HepG2 (cell line): ENCODE measurements around the gene SLC5A6. TPM values are rescaled to one million over a fixed set of nuclear protein-coding genes. Genes with fewer than 3 reads are reported as not detected.
A peak's percentile ranks its signal among the peaks of the same experiment; 100 is the strongest.

Experiments used
- BRD4 ChIP-seq: sonication (generic); formaldehyde crosslinking; IDR thresholded peaks from 2 replicates; pipeline ENCODE4 v1.4.0; 2020; ENCODE audit warnings: missing genetic modification reagents
- CTCF ChIP-seq: sonication (generic); formaldehyde crosslinking; IDR thresholded peaks from 2 replicates; pipeline ENCODE4 v1.5.0; 2020; ENCODE audit warnings: mild to moderate bottlenecking, missing genetic modification reagents, moderate library complexity
- ISL2 ChIP-seq: sonication (generic); formaldehyde crosslinking; IDR thresholded peaks from 2 replicates; pipeline ENCODE4 v1.5.0; 2020; ENCODE audit warnings: missing genetic modification reagents
- KAT2B ChIP-seq: fragments of 150-350 bp; IDR thresholded peaks from 2 replicates; pipeline ENCODE4 v1.6.1; 2014; ENCODE audit warnings: low read depth, low read length, borderline replicate concordance
- KMT2B ChIP-seq: IDR thresholded peaks from 2 replicates; pipeline ENCODE4 v1.6.1; 2016; ENCODE audit warnings: missing genetic modification reagents, missing compliant biosample characterization
- NFAT5 ChIP-seq: sonication (generic); formaldehyde crosslinking; IDR thresholded peaks from 2 replicates; pipeline ENCODE4 v1.4.0; 2020; ENCODE audit warnings: missing genetic modification reagents
- PCBP2 ChIP-seq: fragments of 200-400 bp; formaldehyde crosslinking; optimal IDR thresholded peaks from 2 replicates; pipeline ENCODE3; 2018; ENCODE audit warnings: low read length, low read depth; ENCODE audit not compliant: poor library complexity, severe bottlenecking
- RBAK ChIP-seq: sonication (generic); formaldehyde crosslinking; IDR thresholded peaks from 2 replicates; pipeline ENCODE4 v1.5.1; 2020; ENCODE audit warnings: mild to moderate bottlenecking, missing genetic modification reagents
- SOX5 ChIP-seq: IDR thresholded peaks from 2 replicates; pipeline ENCODE4 v1.6.1; 2016; ENCODE audit warnings: borderline replicate concordance
- TEAD2 ChIP-seq: sonication (generic); formaldehyde crosslinking; IDR thresholded peaks from 2 replicates; pipeline ENCODE4 v1.9.0; 2021; ENCODE audit warnings: missing genetic modification reagents
- THAP8 ChIP-seq: sonication (generic); formaldehyde crosslinking; IDR thresholded peaks from 2 replicates; pipeline ENCODE4 v1.5.1; 2020; ENCODE audit warnings: missing genetic modification reagents, mild to moderate bottlenecking, borderline replicate concordance
- USF2 ChIP-seq, 2 experiments: sonication (generic) in 1 of 2; formaldehyde crosslinking in 1 of 2; IDR thresholded peaks; 2 replicates each; pipeline versions ENCODE4 v1.5.1 to v1.6.1; 2011 to 2020; ENCODE audit warnings: borderline replicate concordance in 1 of 2, low read depth in 1 of 2, low read length in 1 of 2, mild to moderate bottlenecking in 1 of 2, missing genetic modification reagents in 1 of 2, moderate library complexity in 1 of 2
- ZNF737 ChIP-seq: sonication (generic); formaldehyde crosslinking; IDR thresholded peaks from 2 replicates; pipeline ENCODE4 v1.5.0; 2020; ENCODE audit warnings: missing genetic modification reagents, mild to moderate bottlenecking, borderline replicate concordance
- ZNF770 ChIP-seq: sonication (generic); formaldehyde crosslinking; IDR thresholded peaks from 2 replicates; pipeline ENCODE4 v1.5.0; 2020; ENCODE audit warnings: mild to moderate bottlenecking, missing genetic modification reagents
- polyA plus RNA-seq, 8 experiments: library from polyadenylated mRNA; depleted of rRNA in 3 of 8; stranded (reverse) in 7 of 8; unstranded in 1 of 8; fragments of >200 nt; fragmentation: Illumina TruSeq in 4 of 8; extraction: Trizol in 4 of 8; gene quantifications; 2 replicates each; pipeline versions ENCODE4 v1.2.1 to v1.2.3, GENCODE V29; 2011 to 2016; ENCODE audit warnings: low read depth in 4 of 8, missing spikeins in 1 of 8, mixed read lengths in 1 of 8; ENCODE audit not compliant: insufficient read depth in 1 of 8
- total RNA-seq, 5 experiments: library from RNA; depleted of rRNA; stranded (reverse); fragments of >200 nt; fragmentation: Illumina TruSeq; extraction: Trizol; gene quantifications; 2 replicates each; pipeline ENCODE4 v1.2.3, GENCODE V29; 2016; ENCODE audit warnings: low read depth in 1 of 5

Gene SLC5A6
- total and polyA plus RNA-seq, 2 of the 13 experiments (the other 11 are each of a cell fraction or from before 2014, with no cell fraction given): 135 to 417 TPM

- TF ChIP-seq RBAK (CRISPR knock-in tag) (no peak), NFAT5 (CRISPR knock-in tag) (no peak), PCBP2 (no peak), USF2 (IDR thresholded peaks at IDR 0.05; ENCODE audit: low read depth, low read length) (no peak), USF2 (CRISPR knock-in tag; IDR thresholded peaks at IDR 0.05; ENCODE audit: borderline replicate concordance) (no peak), SOX5 (CRISPR knock-in tag) (no peak), BRD4 (CRISPR knock-in tag) (0 out of 2 replicates have a peak, but pooled peaks have one; percentile 17), ISL2 (peak; percentile 48; the same call in 1 of the 2 replicates), ZNF737 (CRISPR knock-in tag) (no peak), TEAD2 (CRISPR knock-in tag) (no peak), THAP8 (CRISPR knock-in tag) (no peak), ZNF770 (CRISPR knock-in tag) (no peak), CTCF (no peak), KMT2B (CRISPR knock-in tag) (peak; percentile 47; the same call in 1 of the 2 replicates), KAT2B (no peak)
Measured at GRCh38 chr2:27185331-27186026, 26.6 kb downstream of the SLC5A6 start (continued).
